Measurements from ENCODE around the gene SAP130.

GRCh38 chr2:127957240-127957639, 70.6 kb downstream of the SAP130 start:
- TF ChIP-seq CTCF (IDR thresholded peaks at IDR 0.05) (no peak), EP300 (IDR thresholded peaks at IDR 0.05) (no peak), POLR2A (IDR thresholded peaks at IDR 0.05) (no peak)
